ENCODE data around the gene VDAC2.

- no peak for TF ChIP-seq EZH2 (IDR thresholded peaks at IDR 0.05; ENCODE audit: insufficient read depth, poor library complexity, severe bottlenecking)
- no peak for TF ChIP-seq EZH2phosphoT487 (IDR thresholded peaks at IDR 0.05; ENCODE audit: insufficient read depth, low read depth)
Measured at GRCh38 chr10:75203724-75204123, 6.9 kb upstream of the VDAC2 start.
